Astrocyte of the spinal cord (primary cell): ENCODE measurements around the gene HCLS1.

Experiments
- DNase-seq: peaks from one replicate; pipeline ENCODE4 v3.0.0; 2011; ENCODE audit warnings: low read depth, low spot score
- H3K4me3 ChIP-seq: 2 replicates; pipeline ENCODE4 v1.5.1; 2011; ENCODE audit warnings: low read depth, mild to moderate bottlenecking, low read length, moderate library complexity
- CTCF ChIP-seq: IDR thresholded peaks from 2 replicates; pipeline ENCODE4 v1.5.1; 2012; ENCODE audit warnings: low read depth, mild to moderate bottlenecking, low read length, inconsistent platforms
- in situ Hi-C: cut with HindIII; loops from 2 replicates; pipeline ENCODE4 v1.10.0; 2017; ENCODE audit warnings: low sequenced_read_pairs

Gene HCLS1

GRCh38 chr3:121627211-121627610, 33.5 kb downstream of the HCLS1 start:
- in situ Hi-C loops: no loop called here
- no peak for DNase-seq
- TF ChIP-seq CTCF: no peak
- H3K4me3 ChIP-seq: no peak overlapping the region

GRCh38 chr3:121626495-121626894, 34.2 kb downstream of the HCLS1 start:
- no peak for TF ChIP-seq CTCF
- DNase-seq: no peak
- in situ Hi-C loops: no loop called here
- H3K4me3 ChIP-seq: no peak overlapping the region

GRCh38 chr3:121624147-121624899, 36.4 kb downstream of the HCLS1 start:
- no peak for DNase-seq
- no peak for TF ChIP-seq CTCF
- H3K4me3 ChIP-seq: no peak overlapping the region
- in situ Hi-C loops: no loop called here

- no peak for TF ChIP-seq CTCF
- in situ Hi-C loops: no loop called here
- DNase-seq: no peak
These were observed 39.2 kb downstream of the HCLS1 start for GRCh38 chr3:121621491-121621890.

GRCh38 chr3:121619691-121620090, 41.0 kb downstream of the HCLS1 start:
- H3K4me3 ChIP-seq: no peak overlapping the region
- in situ Hi-C loops: no loop called here
- no peak for TF ChIP-seq CTCF
- DNase-seq: no peak

More at GRCh38 chr3:121621491-121621890, 39.2 kb downstream of the HCLS1 start:
- no peak overlapping the region for H3K4me3 ChIP-seq

- TF ChIP-seq CTCF: no peak
- in situ Hi-C loops: no loop called here
- DNase-seq: no peak
- no peak overlapping the region for H3K4me3 ChIP-seq
These were observed 54.6 kb downstream of the HCLS1 start for GRCh38 chr3:121606106-121606505.

- in situ Hi-C loops: no loop called here
- DNase-seq: no peak
- H3K4me3 ChIP-seq: no peak overlapping the region
- no peak for TF ChIP-seq CTCF
These were observed 55.9 kb downstream of the HCLS1 start for GRCh38 chr3:121604759-121605158.
